Adrenal gland (tissue), 5 donors: Measurements from ENCODE around the gene JAKMIP2.

ENCODE experiments used
- CTCF ChIP-seq, 6 experiments: fragments of 450-650 bp in 4 of 6; fragments of 200-600 bp in 2 of 6; sonication (generic) in 1 of 6; IDR thresholded peaks; 1 replicate in 5 of 6; 2 replicates in 1 of 6; pipeline versions ENCODE4 v1.5.1 to v1.8.0; 2016 to 2021; ENCODE audit warnings: antibody characterized with exemption in 6 of 6, mild to moderate bottlenecking in 2 of 6, moderate library complexity in 1 of 6
- POLR2A ChIP-seq, 2 donors: fragments of 450-650 bp; IDR thresholded peaks; one replicate each; pipeline ENCODE4 v1.6.1; 2017; ENCODE audit warnings: antibody characterized with exemption in 2 of 2, mild to moderate bottlenecking in 2 of 2, moderate library complexity in 1 of 2
- donor health status: DM: no; HTN: no; CAD: no.

- no peak for TF ChIP-seq CTCF (IDR thresholded peaks at IDR 0.05)
- TF ChIP-seq POLR2A (IDR thresholded peaks at IDR 0.05): no peak
These were observed 35.5 kb downstream of the JAKMIP2 start for GRCh38 chr5:147746986-147747385.
